HCEC 1CT (cell line): ENCODE measurements around the gene MAGED4B.
"Not testable (repeated sequence)": the region's sequence is repeated elsewhere in the genome, so short reads cannot be mapped to it uniquely, and the experiment has no call there.

Experiments
- DNase-seq: peaks from one replicate; pipeline ENCODE4 v3.0.0-alpha.2; 2017

The MAGED4B gene

DNA sequence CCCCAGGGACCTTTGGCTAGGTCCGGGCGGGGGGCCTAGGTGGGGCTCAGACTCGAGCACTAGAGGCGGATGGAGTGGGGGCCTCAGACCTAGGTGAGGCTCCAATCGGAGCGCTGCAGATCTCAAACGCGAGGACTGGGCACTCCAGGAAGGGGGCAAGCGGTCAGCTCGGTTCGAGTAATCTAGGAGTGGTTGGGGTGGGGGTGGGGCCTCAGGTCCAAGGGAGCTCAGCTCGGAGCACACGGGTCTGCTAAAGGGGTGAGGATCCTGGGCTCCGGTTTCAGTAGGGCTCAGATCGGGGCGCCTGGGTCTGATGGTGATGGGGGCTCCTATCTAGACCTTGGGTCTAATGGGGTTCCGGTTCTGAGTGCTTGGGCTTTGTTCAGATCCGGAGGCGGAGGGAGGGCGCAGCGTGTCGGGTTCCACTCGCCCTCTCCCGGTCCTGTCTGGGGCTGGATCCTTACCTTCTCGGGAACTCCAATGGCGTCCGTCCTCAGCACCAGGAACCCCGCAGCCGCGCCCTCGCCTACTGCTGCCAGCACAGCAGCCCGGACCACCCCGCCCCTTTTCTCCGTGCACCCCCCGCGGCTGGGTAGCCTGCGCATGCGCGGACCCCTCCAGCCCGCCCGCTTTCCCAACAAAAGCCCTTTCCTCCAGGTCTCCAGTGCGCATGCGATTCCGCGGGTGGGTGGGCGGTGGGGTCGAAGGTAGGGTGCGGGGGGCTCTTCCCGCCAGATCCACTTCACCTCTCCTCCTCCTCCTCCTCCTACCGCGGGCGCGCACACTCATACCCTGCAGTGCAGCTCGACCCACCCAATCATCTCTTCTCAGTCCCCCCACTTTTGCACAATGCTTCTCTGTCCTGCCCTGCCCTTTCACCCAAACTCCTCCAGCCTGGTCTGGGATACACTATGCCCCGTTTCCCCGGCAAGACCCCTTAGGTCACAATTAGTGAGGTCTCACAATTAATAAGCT lies at the start of gene MAGED4B:
Gene MAGED4B (minus strand): TSS at position 518 of the 975 bp plus-strand sequence. CDS start 1,011 bp downstream, outside the sequence.
- DNase-seq, result not testable (repeated sequence)

GRCh38 chrX:52118262-52118661 lies 49.3 kb upstream of the MAGED4B start:
- DNase-seq, result no peak

DNA sequence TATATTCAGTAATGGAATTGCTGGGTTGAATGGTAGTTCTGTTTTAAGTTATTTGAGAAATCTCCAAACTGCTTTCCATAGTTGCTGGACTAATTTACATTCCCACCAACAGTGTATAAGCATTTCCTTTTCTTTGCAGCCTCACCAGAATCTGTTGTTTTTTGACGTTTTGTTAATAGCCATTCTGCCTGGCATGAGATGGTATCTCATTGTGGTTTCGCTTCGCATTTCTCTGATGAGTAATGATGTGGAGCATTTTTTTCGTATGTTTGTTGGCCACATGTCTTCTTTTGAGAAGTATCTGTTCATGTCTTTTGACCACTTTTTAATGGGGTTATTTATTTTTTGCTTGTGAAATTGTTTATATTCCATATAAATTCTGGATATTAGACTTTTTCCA lies 13.6 kb upstream of the MAGED4B start:
- no peak for DNase-seq

- no peak for DNase-seq
These were observed 9.1 kb upstream of the MAGED4B start for GRCh38 chrX:52078131-52078530.

- not testable (repeated sequence) for DNase-seq
These were observed 26.7 kb downstream of the MAGED4B start for GRCh38 chrX:52042288-52042687.

DNA sequence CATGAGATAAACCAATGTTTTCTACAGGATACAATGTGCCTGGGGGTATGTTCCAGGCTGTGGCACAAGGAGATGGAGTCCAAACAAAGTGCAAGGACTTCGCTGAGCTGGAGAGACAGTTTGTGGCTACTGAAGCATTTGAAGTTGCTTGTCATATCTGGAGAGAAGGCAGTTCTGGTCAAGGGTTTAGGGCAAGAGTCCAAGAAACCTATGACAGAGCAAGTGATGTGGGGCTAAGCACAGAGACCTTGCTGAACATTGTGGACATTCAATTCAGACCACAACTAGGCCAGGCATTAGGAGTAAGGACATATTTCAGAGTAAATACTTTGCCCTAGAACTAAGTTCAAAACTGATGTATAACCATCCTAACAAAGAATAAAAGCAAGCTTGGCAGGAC lies 34.8 kb downstream of the MAGED4B start:
- no peak for DNase-seq

DNA sequence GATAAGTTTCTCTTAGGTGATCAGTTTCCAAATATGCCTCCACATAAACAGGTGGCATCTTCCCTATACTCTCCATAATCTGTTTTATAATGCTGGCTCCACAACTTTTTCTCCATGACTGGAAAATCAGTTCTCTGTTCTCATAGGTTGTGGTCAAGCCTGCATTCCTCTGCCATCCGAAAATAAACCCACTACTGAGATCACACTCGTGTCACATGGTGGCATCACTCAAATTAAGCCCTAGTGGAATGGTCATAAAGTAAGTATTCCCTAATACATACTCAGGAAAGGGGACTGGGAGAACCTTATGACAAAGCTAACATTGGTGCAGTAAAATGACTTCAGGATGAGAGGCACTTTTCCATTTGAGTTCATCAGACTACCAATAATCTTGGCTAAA lies 37.6 kb downstream of the MAGED4B start:
- no peak for DNase-seq

- no peak for DNase-seq
These were observed 53.2 kb downstream of the MAGED4B start for GRCh38 chrX:52015794-52016193.
